Urinary bladder (tissue), 4 donors: ENCODE measurements around the gene C18orf63. TPM values are rescaled to one million over a fixed set of nuclear protein-coding genes. Genes with fewer than 3 reads are reported as not detected.

Source experiments
- DNase-seq: peaks from one replicate; pipeline ENCODE4 v3.0.0-alpha.2; 2015; ENCODE audit errors: extremely low spot score
- H3K27ac ChIP-seq: one replicate; pipeline ENCODE4 v1.5.1; 2013; ENCODE audit warnings: low read depth, mild to moderate bottlenecking, moderate library complexity
- H3K36me3 ChIP-seq: one replicate; pipeline ENCODE4 v1.6.1; 2013; ENCODE audit warnings: mild to moderate bottlenecking, moderate library complexity; ENCODE audit not compliant: insufficient read depth
- H3K4me1 ChIP-seq: one replicate; pipeline ENCODE4 v1.6.1; 2013; ENCODE audit warnings: mild to moderate bottlenecking, moderate library complexity; ENCODE audit not compliant: insufficient read depth
- H3K4me3 ChIP-seq: one replicate; pipeline ENCODE4 v1.5.1; 2013; ENCODE audit warnings: low read depth, low read length
- WGBS: extraction: QIAGEN DNeasy Blood & Tissue Kit; methylation state at CpG from one replicate; pipeline ENCODE4 v1.1.7; 2013; 5-methylcytosine and 5-hydroxymethylcytosine counted together
- polyA plus RNA-seq: library from polyadenylated mRNA; stranded (reverse); fragments of 200-250 nt; gene quantifications from one replicate; pipeline ENCODE4 v1.2.3, GENCODE V29; 2013
- total RNA-seq: library from RNA; depleted of rRNA; stranded (reverse); fragments of >200 nt; gene quantifications from one replicate; pipeline ENCODE4 v1.2.3, GENCODE V29; 2014
- donor health status: healthy with polysubstance abuse.
- donor health status: healthy.

The C18orf63 gene
- total and polyA plus RNA-seq, 2 donors: not detected

- DNase-seq: no peak
- H3K27ac ChIP-seq: no peak overlapping the region
- 96% methylated on average over 10 of the region's 10 CpGs for WGBS
- H3K4me1 ChIP-seq: no peaks in the 10 kb centered on the region
- H3K36me3 ChIP-seq: no peaks in the 10 kb centered on the region
- no peak overlapping the region for H3K4me3 ChIP-seq
Observed at GRCh38 chr18:74380916-74381315, 65.3 kb downstream of the C18orf63 start.

- Histone ChIP-seq H3K4me1 (no peaks in the 10 kb centered on the region), H3K27ac (no peak overlapping the region), H3K4me3 (no peak overlapping the region), H3K36me3 (no peaks in the 10 kb centered on the region)
- no peak for DNase-seq
- 89% methylated on average over 17 of the region's 17 CpGs for WGBS
Observed at GRCh38 chr18:74381621-74382295, 66.1 kb downstream of the C18orf63 start.

GRCh38 chr18:74382481-74383017, 66.9 kb downstream of the C18orf63 start:
- no peak for DNase-seq

GRCh38 chr18:74387383-74387782, 71.7 kb downstream of the C18orf63 start:
- 43% methylated on average over 6 of the region's 6 CpGs for WGBS

More at GRCh38 chr18:74382481-74383017, 66.9 kb downstream of the C18orf63 start:
- H3K4me3 ChIP-seq: no peak overlapping the region
- no peaks in the 10 kb centered on the region for H3K4me1 ChIP-seq
- no peak overlapping the region for H3K27ac ChIP-seq
- H3K36me3 ChIP-seq: no peaks in the 10 kb centered on the region
- WGBS: 89% methylated on average over 10 of the region's 10 CpGs

GRCh38 chr18:74388227-74388626, 72.6 kb downstream of the C18orf63 start:
- 55% methylated on average over 1 of the region's 1 CpG for WGBS
- no peak for DNase-seq
- H3K27ac ChIP-seq: no peak overlapping the region
- no peak overlapping the region for H3K4me3 ChIP-seq
- no peaks in the 10 kb centered on the region for H3K4me1 ChIP-seq
- no peaks in the 10 kb centered on the region for H3K36me3 ChIP-seq

More at GRCh38 chr18:74387383-74387782, 71.7 kb downstream of the C18orf63 start:
- H3K4me3 ChIP-seq: no peak overlapping the region
- no peak for DNase-seq
- H3K36me3 ChIP-seq: no peaks in the 10 kb centered on the region
- no peak overlapping the region for H3K27ac ChIP-seq
- H3K4me1 ChIP-seq: no peaks in the 10 kb centered on the region

GRCh38 chr18:74389171-74389927, 73.7 kb downstream of the C18orf63 start:
- H3K4me1 ChIP-seq: no peaks in the 10 kb centered on the region
- no peaks in the 10 kb centered on the region for H3K36me3 ChIP-seq
- no peak overlapping the region for H3K4me3 ChIP-seq
- WGBS: 56% methylated on average over 6 of the region's 6 CpGs
- no peak for DNase-seq
- no peak overlapping the region for H3K27ac ChIP-seq

GRCh38 chr18:74389991-74390390, 74.4 kb downstream of the C18orf63 start:
- H3K36me3 ChIP-seq: no peaks in the 10 kb centered on the region
- no peak overlapping the region for H3K4me3 ChIP-seq
- H3K27ac ChIP-seq: no peak overlapping the region
- no peaks in the 10 kb centered on the region for H3K4me1 ChIP-seq
- no peak for DNase-seq
- 97% methylated on average over 20 of the region's 20 CpGs for WGBS

GRCh38 chr18:74390900-74391299, 75.3 kb downstream of the C18orf63 start:
- WGBS: 86% methylated on average over 3 of the region's 3 CpGs

GRCh38 chr18:74392323-74392722, 76.7 kb downstream of the C18orf63 start:
- DNase-seq: no peak

More at GRCh38 chr18:74390900-74391299, 75.3 kb downstream of the C18orf63 start:
- Histone ChIP-seq H3K27ac (no peak overlapping the region), H3K36me3 (no peaks in the 10 kb centered on the region), H3K4me1 (no peaks in the 10 kb centered on the region), H3K4me3 (no peak overlapping the region)
- DNase-seq: no peak

GRCh38 chr18:74395006-74395405, 79.4 kb downstream of the C18orf63 start:
- no peaks in the 10 kb centered on the region for H3K4me1 ChIP-seq
- DNase-seq: no peak
- H3K27ac ChIP-seq: no peak overlapping the region
- no peak overlapping the region for H3K4me3 ChIP-seq
- no peaks in the 10 kb centered on the region for H3K36me3 ChIP-seq
- WGBS: 96% methylated on average over 7 of the region's 7 CpGs

More at GRCh38 chr18:74392323-74392722, 76.7 kb downstream of the C18orf63 start:
- Histone ChIP-seq H3K36me3 (no peaks in the 10 kb centered on the region), H3K27ac (no peak overlapping the region), H3K4me3 (no peak overlapping the region), H3K4me1 (no peaks in the 10 kb centered on the region)
- WGBS: 94% methylated on average over 4 of the region's 4 CpGs

GRCh38 chr18:74395648-74396154, 80.1 kb downstream of the C18orf63 start:
- no peak overlapping the region for H3K27ac ChIP-seq
- H3K4me3 ChIP-seq: no peak overlapping the region
- no peak for DNase-seq
- H3K36me3 ChIP-seq: no peaks in the 10 kb centered on the region
- 84% methylated on average over 9 of the region's 9 CpGs for WGBS
- no peaks in the 10 kb centered on the region for H3K4me1 ChIP-seq

GRCh38 chr18:74396171-74397169, 80.8 kb downstream of the C18orf63 start:
- WGBS: 44% methylated on average over 16 of the region's 16 CpGs
- Histone ChIP-seq H3K4me1 (no peaks in the 10 kb centered on the region), H3K27ac (no peak overlapping the region), H3K4me3 (no peak overlapping the region), H3K36me3 (no peaks in the 10 kb centered on the region)
- peak; percentile 33 for DNase-seq

GRCh38 chr18:74397572-74397971, 81.9 kb downstream of the C18orf63 start:
- H3K36me3 ChIP-seq: no peaks in the 10 kb centered on the region
- H3K4me1 ChIP-seq: no peaks in the 10 kb centered on the region
- no peak overlapping the region for H3K27ac ChIP-seq
- no peak overlapping the region for H3K4me3 ChIP-seq
- DNase-seq: no peak
- 92% methylated on average over 7 of the region's 7 CpGs for WGBS
